Measurements from ENCODE around the gene LIMD2.

LIMD2 gene

GRCh38 chr17:63700528-63701455 lies 867 bp upstream of the LIMD2 start:
- DNase-seq, result peak; percentile 43

- no peak for DNase-seq
Measured at GRCh38 chr17:63698886-63699637, 863 bp downstream of the LIMD2 start.

GRCh38 chr17:63698381-63698885 lies 1.5 kb downstream of the LIMD2 start:
- no peak for DNase-seq

GRCh38 chr17:63697341-63698286 lies 2.3 kb downstream of the LIMD2 start:
- DNase-seq, result peak; percentile 28

GRCh38 chr17:63696381-63696961 lies 3.5 kb downstream of the LIMD2 start:
- no peak for DNase-seq

- no peak for DNase-seq
Measured at GRCh38 chr17:63695889-63696288, 4.0 kb downstream of the LIMD2 start.

- DNase-seq, result no peak
Measured at GRCh38 chr17:63694950-63695773, 4.8 kb downstream of the LIMD2 start.

- DNase-seq, result peak; percentile 81
Measured at GRCh38 chr17:63694229-63694949, 5.5 kb downstream of the LIMD2 start.

- no peak for DNase-seq
Measured at GRCh38 chr17:63693411-63694113, 6.4 kb downstream of the LIMD2 start.

GRCh38 chr17:63692195-63692816 lies 7.6 kb downstream of the LIMD2 start:
- no peak for DNase-seq

GRCh38 chr17:63689479-63689878 lies 10.4 kb downstream of the LIMD2 start:
- DNase-seq, result no peak

GRCh38 chr17:63688396-63689020 lies 11.4 kb downstream of the LIMD2 start:
- no peak for DNase-seq

- no peak for DNase-seq
Measured at GRCh38 chr17:63686138-63686685, 13.7 kb downstream of the LIMD2 start.

- DNase-seq, result no peak
Measured at GRCh38 chr17:63685578-63685977, 14.3 kb downstream of the LIMD2 start.

GRCh38 chr17:63685041-63685440 lies 14.9 kb downstream of the LIMD2 start:
- DNase-seq, result no peak

- DNase-seq, result no peak
Measured at GRCh38 chr17:63682981-63683380, 16.9 kb downstream of the LIMD2 start.

- no peak for DNase-seq
Measured at GRCh38 chr17:63682441-63682840, 17.5 kb downstream of the LIMD2 start.

GRCh38 chr17:63681530-63681929 lies 18.4 kb downstream of the LIMD2 start:
- DNase-seq, result no peak

GRCh38 chr17:63680700-63681099 lies 19.2 kb downstream of the LIMD2 start:
- DNase-seq, result no peak

Data from NCI-H1694 treated with DMSO at 0.1 percent for 48 hours (cell line).